GM12872 (cell line): ENCODE data around the gene NELFCD.

Experiments
- CTCF ChIP-seq: IDR thresholded peaks from 3 replicates; pipeline ENCODE4 v1.5.1; 2011; ENCODE audit warnings: low read depth, mild to moderate bottlenecking, low read length, moderate library complexity; ENCODE audit not compliant: insufficient read depth

NELFCD gene

GRCh38 chr20:58986286-58986967, 5.4 kb downstream of the NELFCD start:
- no peak for TF ChIP-seq CTCF

- TF ChIP-seq CTCF, result no peak
These were observed 6.0 kb downstream of the NELFCD start for GRCh38 chr20:58986968-58987517.

GRCh38 chr20:58987790-58988564, 6.9 kb downstream of the NELFCD start:
- TF ChIP-seq CTCF, result no peak

GRCh38 chr20:58988565-58988882, 7.5 kb downstream of the NELFCD start:
- TF ChIP-seq CTCF, result no peak

- TF ChIP-seq CTCF, result no peak
These were observed 8.1 kb downstream of the NELFCD start for GRCh38 chr20:58989196-58989595.

GRCh38 chr20:58990651-58991445, 9.8 kb downstream of the NELFCD start:
- no peak for TF ChIP-seq CTCF

- no peak for TF ChIP-seq CTCF
These were observed 10.7 kb downstream of the NELFCD start for GRCh38 chr20:58991715-58992114.
